Type B pancreatic cell (in vitro differentiated cells): Measurements from ENCODE around the gene ZMIZ2. TPM values are rescaled to one million over a fixed set of nuclear protein-coding genes. Genes with fewer than 3 reads are reported as not detected.
"Not testable (repeated sequence)": the region's sequence is repeated elsewhere in the genome, so short reads cannot be mapped to it uniquely, and the experiment has no call there.

Experiments
- DNase-seq: peaks from one replicate; pipeline ENCODE4 v3.0.0; 2021; ENCODE audit warnings: mixed read lengths; ENCODE audit not compliant: unreplicated experiment; ENCODE audit errors: extremely low spot score
- H3K27ac Mint-ChIP-seq: 2 replicates; pipeline ENCODE4 v1.8.0; 2021; ENCODE audit warnings: mild to moderate bottlenecking, mixed read lengths
- H3K27me3 Mint-ChIP-seq: 2 replicates; pipeline ENCODE4 v1.8.0; 2021; ENCODE audit warnings: mixed read lengths
- H3K36me3 Mint-ChIP-seq: 2 replicates; pipeline ENCODE4 v1.8.0; 2021; ENCODE audit warnings: mixed read lengths
- H3K4me1 Mint-ChIP-seq: one replicate; pipeline ENCODE4 v1.8.0; 2021; ENCODE audit warnings: mixed read lengths; ENCODE audit not compliant: unreplicated experiment
- H3K4me3 Mint-ChIP-seq: 2 replicates; pipeline ENCODE4 v1.8.0; 2021; ENCODE audit warnings: mild to moderate bottlenecking, mixed read lengths
- H3K9me3 Mint-ChIP-seq: 2 replicates; pipeline ENCODE4 v1.8.0; 2021; ENCODE audit warnings: mixed read lengths
- CTCF ChIP-seq: fragments of 200-600 bp; sonication (generic); conservative IDR thresholded peaks from 2 replicates; pipeline ENCODE4 v1.5.0; 2021; ENCODE audit warnings: antibody characterized with exemption, mild to moderate bottlenecking
- long read RNA-seq: library from polyadenylated mRNA; unstranded; transcript quantifications from one replicate; pipeline ENCODE4 v2.0.0, GENCODE V29; 2020
- total RNA-seq: library from RNA; stranded (reverse); gene quantifications from 2 replicates; pipeline ENCODE4 v1.2.1, GENCODE V29; 2021; ENCODE audit warnings: low replicate concordance

The ZMIZ2 gene, protein sequence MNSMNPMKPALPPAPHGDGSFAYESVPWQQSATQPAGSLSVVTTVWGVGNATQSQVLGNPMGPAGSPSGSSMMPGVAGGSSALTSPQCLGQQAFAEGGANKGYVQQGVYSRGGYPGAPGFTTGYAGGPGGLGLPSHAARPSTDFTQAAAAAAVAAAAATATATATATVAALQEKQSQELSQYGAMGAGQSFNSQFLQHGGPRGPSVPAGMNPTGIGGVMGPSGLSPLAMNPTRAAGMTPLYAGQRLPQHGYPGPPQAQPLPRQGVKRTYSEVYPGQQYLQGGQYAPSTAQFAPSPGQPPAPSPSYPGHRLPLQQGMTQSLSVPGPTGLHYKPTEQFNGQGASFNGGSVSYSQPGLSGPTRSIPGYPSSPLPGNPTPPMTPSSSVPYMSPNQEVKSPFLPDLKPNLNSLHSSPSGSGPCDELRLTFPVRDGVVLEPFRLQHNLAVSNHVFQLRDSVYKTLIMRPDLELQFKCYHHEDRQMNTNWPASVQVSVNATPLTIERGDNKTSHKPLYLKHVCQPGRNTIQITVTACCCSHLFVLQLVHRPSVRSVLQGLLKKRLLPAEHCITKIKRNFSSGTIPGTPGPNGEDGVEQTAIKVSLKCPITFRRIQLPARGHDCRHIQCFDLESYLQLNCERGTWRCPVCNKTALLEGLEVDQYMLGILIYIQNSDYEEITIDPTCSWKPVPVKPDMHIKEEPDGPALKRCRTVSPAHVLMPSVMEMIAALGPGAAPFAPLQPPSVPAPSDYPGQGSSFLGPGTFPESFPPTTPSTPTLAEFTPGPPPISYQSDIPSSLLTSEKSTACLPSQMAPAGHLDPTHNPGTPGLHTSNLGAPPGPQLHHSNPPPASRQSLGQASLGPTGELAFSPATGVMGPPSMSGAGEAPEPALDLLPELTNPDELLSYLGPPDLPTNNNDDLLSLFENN
- 112 and 122 TPM in 2 replicates for total RNA-seq
- long read RNA-seq, partial matches to known transcripts = 0 of 13 reads
- long read RNA-seq, other reads (novel, unspliced or antisense) = 13 of 13 reads

DNA sequence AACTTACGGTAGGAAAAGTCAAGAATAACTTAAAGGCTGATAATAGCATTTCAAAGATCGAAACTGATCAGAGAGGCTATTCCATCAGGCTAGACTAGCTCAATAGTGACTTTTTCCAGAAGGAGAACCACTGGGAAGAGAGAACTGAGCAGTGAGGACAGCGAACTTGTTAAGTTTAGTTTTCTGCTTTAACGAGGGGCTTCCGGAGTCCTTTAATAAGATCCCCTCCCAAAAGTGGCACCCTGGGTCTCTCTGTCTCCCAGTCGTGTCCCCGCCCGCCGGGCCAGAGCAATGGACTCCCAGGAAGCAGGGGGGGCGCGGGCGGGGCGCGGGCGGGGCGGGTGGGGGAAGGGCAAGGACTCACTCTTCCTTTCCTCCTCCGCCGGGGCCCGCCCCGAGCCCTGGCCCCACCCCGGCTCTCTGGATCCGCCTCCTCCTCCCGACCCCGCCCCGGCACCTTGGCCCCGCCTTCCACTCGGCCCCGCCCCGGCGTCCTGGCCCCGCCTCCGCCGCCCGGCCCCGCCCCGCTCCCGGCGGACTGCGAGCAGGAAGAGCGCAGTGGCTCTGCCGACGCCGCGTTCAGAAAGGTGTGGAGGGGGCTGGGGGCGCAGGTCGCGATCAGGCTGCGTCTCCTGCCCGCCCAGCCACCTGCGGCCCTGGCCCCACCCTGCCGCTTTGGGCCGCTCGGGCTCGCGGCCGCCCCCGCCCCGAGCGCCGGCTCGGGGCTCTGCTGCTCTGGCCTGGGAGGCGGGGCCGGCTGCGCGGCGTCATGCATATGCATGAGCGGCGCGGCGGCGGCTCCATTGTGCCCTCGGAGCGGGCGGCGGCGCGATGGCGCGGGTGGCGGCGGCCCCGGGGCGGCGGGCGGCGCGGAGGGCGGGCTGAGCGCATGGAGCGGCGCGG lies at the start of gene ZMIZ2:
TSS of gene ZMIZ2 (plus strand) at position 803 of the 903 bp plus-strand sequence. CDS start 7,403 bp downstream, outside the sequence.
- Mint-ChIP-seq H3K36me3 (peaks cover 5% of the 10 kb centered on the region), H3K9me3 (no peaks in the 10 kb centered on the region), H3K4me1 (peaks cover 34% of the 10 kb centered on the region), H3K4me3 (peak within 1 kb of the TSS; percentile 90), H3K27ac (peak within 1 kb of the TSS; percentile 82), H3K27me3 (no peaks in the 10 kb centered on the region)
- DNase-seq = peak; percentile 97
- no peak for TF ChIP-seq CTCF

DNA sequence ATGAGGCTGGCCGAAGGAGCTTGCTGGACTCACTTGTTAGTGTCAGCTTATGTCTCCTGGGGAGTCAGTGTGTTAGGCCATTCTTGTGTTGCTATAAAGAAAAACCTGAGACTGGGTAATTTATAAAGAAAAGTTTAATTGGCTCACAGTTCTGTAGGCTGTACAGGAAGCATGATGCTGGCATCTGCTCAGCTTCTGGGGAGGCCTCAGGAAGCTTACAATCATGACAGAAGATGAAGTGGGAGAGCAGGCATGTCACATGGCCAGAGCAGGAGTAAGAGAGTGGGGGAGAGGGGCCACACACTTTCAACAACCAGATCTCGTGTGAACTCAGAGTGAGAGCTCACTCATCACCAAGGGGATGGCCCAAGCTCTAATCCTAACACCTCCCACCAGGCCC lies 49.0 kb upstream of the ZMIZ2 start:
- H3K27ac Mint-ChIP-seq, H3K4me1 Mint-ChIP-seq, H3K4me3 Mint-ChIP-seq, DNase-seq, H3K27me3 Mint-ChIP-seq, H3K9me3 Mint-ChIP-seq: not testable (repeated sequence)
- peaks cover 34% of the 10 kb centered on the region for H3K36me3 Mint-ChIP-seq

- no peaks in the 10 kb centered on the region for H3K27me3 Mint-ChIP-seq
- H3K4me1 Mint-ChIP-seq = no peaks in the 10 kb centered on the region
- peaks cover 34% of the 10 kb centered on the region for H3K36me3 Mint-ChIP-seq
These were observed 48.3 kb upstream of the ZMIZ2 start for GRCh38 chr7:44700322-44700721.

GRCh38 chr7:44703391-44703790 lies 45.3 kb upstream of the ZMIZ2 start:
- peaks cover 21% of the 10 kb centered on the region for H3K36me3 Mint-ChIP-seq
- H3K4me3 Mint-ChIP-seq, H3K9me3 Mint-ChIP-seq, DNase-seq, H3K4me1 Mint-ChIP-seq, H3K27ac Mint-ChIP-seq, H3K27me3 Mint-ChIP-seq: not testable (repeated sequence)

More at GRCh38 chr7:44700322-44700721, 48.3 kb upstream of the ZMIZ2 start:
- Mint-ChIP-seq H3K27ac (no peak overlapping the region), H3K4me3 (no peak overlapping the region), H3K9me3 (no peaks in the 10 kb centered on the region)
- DNase-seq = no peak
- no peak for TF ChIP-seq CTCF

GRCh38 chr7:44703921-44704320 lies 44.7 kb upstream of the ZMIZ2 start:
- TF ChIP-seq CTCF = no peak
- no peak for DNase-seq
- Mint-ChIP-seq H3K4me3 (no peak overlapping the region), H3K9me3 (no peaks in the 10 kb centered on the region), H3K27me3 (no peaks in the 10 kb centered on the region), H3K27ac (no peak overlapping the region), H3K4me1 (no peaks in the 10 kb centered on the region), H3K36me3 (peaks cover 21% of the 10 kb centered on the region)

GRCh38 chr7:44705434-44705833 lies 43.2 kb upstream of the ZMIZ2 start:
- Mint-ChIP-seq H3K27me3 (no peaks in the 10 kb centered on the region), H3K4me1 (no peaks in the 10 kb centered on the region), H3K9me3 (no peaks in the 10 kb centered on the region), H3K36me3 (peaks cover 16% of the 10 kb centered on the region), H3K27ac (no peak overlapping the region), H3K4me3 (no peak overlapping the region)
- DNase-seq = no peak
- no peak for TF ChIP-seq CTCF
